ENCODE data around the gene ST3GAL5.

- TF ChIP-seq POLR2AphosphoS5 (IDR thresholded peaks at IDR 0.05; ENCODE audit: low read depth, low read length): no peak
- no peak for TF ChIP-seq POLR2A (IDR thresholded peaks at IDR 0.05; ENCODE audit: low read depth, low read length)
- TF ChIP-seq SPI1 (IDR thresholded peaks at IDR 0.05; ENCODE audit: low read depth, low read length): no peak
Observed at GRCh38 chr2:85938456-85938855, 49.7 kb upstream of the ST3GAL5 start.
